HG03108 (cell line): ENCODE measurements around the gene ZNF200.
"Not testable (repeated sequence)": the region's sequence is repeated elsewhere in the genome, so short reads cannot be mapped to it uniquely, and the experiment has no call there.

Experiments used
- ATAC-seq: cut with Tn5 transposase; IDR thresholded peaks from one replicate; pipeline ENCODE4 v1.9.1; 2021; ENCODE audit warnings: moderate library complexity; ENCODE audit not compliant: unreplicated experiment

The ZNF200 gene, protein sequence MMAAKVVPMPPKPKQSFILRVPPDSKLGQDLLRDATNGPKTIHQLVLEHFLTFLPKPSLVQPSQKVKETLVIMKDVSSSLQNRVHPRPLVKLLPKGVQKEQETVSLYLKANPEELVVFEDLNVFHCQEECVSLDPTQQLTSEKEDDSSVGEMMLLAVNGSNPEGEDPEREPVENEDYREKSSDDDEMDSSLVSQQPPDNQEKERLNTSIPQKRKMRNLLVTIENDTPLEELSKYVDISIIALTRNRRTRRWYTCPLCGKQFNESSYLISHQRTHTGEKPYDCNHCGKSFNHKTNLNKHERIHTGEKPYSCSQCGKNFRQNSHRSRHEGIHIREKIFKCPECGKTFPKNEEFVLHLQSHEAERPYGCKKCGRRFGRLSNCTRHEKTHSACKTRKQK

DNA sequence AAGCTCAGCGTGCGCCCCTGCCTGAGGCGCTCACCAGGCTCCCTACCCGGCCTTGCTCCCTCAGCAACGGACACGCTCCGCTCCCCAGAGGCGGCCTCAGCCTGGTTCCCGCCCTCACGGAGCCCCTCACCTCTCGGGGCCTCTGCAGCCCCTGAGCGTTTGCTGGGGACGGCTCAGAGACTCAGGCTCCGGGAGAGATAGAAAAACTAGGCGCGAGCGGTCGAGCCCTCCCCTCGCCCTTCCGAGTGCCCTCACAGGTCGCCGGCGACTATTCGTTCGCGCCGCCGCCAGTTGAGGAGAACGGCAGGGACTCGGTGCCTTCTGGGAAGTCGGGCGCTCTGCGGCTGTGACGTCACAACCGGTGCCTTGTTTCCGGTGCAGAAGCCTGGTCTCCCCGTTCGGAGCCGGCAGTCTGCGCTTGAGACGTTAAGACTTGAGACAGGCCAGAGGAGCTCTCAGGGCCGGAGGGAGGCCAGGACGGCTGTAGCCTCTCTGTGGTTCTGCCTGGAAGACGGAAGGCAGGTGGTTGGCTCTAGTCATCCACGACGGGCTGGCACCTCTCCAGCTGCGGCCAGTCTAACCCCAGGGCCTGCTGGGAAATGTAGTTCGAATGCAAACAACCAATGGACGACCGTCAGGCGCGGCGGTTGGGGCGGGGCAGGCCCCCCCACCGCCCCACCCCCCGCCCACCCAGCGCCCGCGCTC lies at the start of gene ZNF200:
TSS of gene ZNF200 (minus strand) at position 302 of the 705 bp plus-strand sequence. CDS start 1,403 bp downstream, outside the sequence.
- peak; percentile 90 for ATAC-seq

DNA sequence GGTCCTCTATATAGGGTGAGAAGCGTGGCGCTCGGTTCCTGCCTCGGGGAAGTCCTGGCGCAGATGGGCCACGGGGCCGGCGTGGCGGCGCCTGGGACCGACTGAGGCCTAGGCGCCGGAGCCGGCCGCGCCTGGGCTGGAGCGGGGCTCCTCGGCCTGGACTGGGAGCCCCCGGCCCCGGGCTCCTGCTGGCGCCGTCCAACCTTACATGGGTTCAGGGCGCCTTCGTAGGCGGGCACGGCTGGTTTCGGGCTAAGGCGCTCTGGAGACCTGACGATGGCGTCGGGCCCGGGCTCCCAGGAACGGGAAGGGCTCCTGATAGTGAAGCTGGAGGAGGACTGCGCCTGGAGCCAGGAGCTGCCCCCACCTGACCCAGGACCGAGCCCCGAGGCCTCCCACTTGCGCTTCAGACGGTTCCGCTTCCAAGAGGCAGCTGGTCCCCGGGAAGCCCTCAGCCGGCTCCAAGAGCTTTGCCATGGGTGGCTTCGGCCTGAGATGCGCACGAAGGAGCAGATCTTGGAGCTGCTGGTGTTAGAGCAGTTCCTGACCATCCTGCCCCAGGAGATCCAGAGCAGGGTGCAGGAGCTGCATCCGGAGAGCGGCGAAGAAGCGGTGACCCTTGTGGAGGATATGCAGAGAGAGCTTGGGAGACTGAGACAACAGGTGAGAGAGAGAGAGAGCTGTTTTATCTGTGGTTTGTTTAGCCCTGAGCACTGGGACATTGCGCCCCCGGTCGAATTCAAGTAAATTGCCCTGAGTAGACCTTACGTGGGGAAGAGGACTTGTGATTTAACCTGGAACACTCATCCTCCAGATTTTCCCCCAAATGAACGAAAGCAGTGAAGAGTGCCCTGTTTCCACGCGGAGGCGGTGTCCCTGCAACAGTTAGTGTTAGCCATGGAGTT lies 48.8 kb upstream of the ZNF200 start:
- no peak for ATAC-seq

DNA sequence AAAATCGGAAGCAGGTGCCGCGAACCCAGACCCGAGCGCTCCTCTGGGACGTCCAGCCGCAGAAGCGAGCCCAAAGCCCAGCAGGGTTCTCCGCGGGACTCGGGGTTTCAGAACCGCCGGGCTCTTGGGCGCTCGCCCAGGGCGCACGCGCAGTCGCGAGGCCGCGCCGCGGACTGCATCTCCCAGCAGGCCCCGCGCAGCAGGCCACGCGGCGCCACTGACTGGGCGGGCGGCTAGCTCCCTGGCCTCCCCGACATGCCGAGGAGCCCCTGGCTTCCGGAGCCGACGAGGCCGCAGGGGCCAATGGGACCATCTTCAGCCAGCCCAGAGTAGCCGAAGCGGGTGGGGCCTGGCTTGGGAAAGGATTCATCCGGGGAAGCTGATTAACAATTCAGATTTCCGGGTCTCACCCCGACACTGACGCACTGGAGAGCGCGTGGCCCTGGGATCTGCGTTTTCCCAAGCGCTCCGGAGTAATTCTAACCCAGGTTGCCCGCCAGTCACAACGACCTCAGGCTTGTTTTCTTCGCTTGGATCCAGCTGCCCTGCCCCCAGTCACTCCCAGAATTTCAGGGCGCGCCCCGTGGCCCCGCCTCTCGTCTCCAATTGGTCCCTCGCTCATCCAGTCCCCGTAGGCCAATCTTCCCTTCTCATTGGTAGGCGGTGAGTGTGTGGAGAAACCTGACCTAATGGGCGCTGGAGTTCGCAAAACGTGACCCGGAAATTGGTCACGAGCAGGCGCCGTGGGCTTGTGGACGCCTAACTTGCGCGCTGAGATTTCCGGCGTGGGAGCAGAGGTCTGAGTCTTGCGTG lies 48.0 kb upstream of the ZNF200 start, which contains the start of gene ZNF263:
TSS of gene ZNF263 (plus strand) at position 762 of the 813 bp plus-strand sequence. CDS start 328 bp downstream, outside the sequence.
- ATAC-seq, result peak; percentile 76

DNA sequence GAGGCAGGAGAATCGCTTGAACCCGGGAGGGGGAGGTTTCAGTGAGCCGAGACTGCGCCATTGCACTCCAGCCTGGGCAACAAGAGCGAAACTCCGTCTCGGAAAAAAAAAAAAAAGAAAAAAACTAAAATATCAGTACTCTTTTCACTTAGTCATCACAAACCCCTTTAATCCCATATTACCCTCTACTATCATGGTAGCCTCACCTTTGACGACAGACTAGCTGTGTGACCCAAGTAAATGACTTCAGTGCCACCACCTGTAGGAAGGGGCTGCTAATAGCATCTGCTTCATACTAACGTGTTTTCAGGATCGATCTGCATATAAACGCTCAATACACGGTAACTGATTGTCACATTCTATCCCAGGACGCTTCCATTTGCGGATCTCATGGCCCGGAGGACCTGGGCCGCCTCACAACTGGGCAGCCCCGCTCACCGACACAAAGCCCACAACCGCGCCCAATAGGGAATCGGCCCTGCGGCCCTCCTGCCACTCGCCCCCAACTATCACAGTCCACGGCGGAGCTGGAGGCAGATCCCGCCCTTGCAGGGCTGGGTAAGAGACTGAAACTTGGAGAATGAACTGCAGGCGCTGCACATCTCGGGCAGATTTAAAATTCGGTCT lies 47.3 kb upstream of the ZNF200 start:
- peak; percentile 11 for ATAC-seq

DNA sequence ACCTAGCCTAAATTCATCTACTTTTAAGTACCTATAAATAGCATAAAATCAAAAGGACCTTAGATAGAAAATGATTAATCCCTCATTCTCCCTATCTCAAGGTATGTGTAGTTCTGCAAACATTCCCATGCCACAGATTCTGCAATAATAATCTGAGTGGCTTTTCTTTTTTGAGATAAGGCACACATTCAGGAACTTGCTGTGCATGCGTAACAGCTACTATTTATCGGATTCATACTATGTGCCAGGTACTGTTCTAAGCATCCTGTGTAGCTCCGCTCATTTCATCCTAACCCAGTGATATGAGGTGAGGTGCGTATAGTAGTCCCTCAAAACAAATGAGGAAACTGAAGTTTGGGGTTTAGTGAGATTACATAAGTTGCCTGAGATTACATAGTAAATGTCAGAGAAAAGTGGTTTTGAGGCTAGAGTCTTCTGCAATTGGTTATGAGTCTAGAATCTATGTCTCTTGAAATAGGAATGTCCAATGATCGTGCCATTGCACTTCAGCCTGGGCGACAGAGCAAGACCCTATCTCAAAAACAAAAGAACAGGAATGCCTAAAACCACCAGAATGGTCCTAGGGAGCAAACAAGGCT lies 46.4 kb upstream of the ZNF200 start:
- ATAC-seq, result no peak

DNA sequence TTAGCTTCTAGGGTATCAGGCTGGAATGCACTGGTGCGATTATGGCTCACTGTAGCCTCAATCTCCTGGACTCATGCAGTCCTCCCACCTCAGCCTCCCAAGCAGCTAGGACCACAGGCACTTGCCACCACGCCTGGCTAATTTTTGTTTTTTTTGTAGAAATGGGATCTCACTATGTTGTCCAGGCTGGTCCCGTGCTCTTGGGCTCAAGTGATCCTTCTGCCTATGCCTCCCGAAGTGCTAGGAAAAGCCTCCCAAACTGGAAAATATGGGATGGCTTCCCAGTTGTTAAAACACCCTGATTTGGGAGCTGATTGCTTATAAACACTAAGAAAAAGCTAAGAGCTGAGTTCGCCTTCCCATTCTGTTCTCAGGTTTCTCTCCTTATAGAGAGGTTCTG lies 41.7 kb upstream of the ZNF200 start:
- no peak for ATAC-seq

DNA sequence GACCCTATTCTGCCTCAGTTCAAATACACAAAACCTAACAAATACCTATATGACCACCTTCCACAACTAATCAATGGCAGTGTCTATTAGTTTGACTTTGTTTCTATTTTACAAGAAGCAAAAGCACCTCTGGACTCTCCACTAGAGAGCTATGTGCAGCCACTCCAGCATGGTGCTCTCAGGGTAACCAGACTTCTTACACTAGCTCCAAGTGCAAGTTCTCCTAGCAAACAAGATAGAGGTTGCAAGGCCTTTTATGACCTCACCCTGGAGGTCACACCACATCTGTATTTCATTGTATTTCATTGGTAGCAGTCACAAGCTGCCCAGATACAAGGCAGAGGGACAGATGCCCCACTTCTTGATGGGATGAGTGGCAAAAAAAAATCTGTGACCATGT lies 40.0 kb upstream of the ZNF200 start:
- no peak for ATAC-seq

DNA sequence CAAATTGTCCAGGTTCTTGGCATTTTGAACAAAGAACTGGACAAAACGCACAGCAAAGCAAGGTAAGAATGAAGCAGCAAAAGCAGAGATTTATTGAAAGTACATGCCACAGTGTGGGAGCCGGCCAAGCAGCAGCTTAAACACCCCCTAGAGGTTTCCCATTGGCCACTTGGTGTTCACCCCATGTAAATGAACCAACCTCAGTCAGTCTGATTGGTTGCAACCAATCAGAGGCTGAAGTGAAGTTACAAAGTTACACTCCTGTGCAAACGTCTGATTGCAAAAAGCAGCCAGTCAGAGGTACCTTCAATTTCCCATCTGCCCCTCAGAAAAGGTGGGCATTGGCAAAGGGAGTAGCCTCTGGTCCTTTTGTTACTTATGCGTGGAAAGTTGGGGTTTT lies 39.5 kb upstream of the ZNF200 start:
- ATAC-seq, result no peak

DNA sequence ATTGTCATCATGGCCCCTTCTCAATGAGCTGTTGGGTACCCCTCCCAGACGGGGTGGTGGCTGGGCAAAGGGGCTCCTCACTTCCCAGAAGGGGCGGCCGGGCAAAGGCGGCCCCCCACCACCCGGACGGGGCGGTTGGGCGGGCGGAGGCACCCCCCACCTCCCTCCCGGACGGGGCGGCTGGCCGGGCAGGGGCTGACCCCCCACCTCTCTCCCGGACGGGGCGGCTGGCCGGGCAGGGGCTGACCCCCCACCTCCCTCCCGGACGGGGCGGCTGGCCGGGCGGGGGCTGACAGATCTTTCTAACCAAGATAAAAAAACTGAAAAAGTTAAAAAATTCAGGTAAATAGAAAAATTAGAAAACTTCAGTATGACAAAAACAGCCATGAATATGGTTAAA lies 36.3 kb upstream of the ZNF200 start:
- not testable (repeated sequence) for ATAC-seq

DNA sequence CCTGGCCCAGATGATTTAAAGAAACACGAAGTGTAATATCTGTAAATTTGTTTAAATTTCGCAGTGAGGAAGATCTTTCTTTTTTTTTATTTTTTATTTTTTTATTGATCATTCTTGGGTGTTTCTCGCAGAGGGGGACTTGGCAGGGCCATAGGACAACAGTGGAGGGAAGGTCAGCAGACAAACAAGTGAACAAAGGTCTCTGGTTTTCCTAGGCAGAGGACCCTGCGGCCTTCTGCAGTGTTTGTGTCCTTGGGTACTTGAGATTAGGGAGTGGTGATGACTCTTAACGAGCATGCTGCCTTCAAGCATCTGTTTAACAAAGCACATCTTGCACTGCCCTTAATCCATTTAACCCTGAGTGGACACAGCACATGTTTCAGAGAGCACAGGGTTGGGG lies 35.8 kb upstream of the ZNF200 start:
- not testable (repeated sequence) for ATAC-seq

DNA sequence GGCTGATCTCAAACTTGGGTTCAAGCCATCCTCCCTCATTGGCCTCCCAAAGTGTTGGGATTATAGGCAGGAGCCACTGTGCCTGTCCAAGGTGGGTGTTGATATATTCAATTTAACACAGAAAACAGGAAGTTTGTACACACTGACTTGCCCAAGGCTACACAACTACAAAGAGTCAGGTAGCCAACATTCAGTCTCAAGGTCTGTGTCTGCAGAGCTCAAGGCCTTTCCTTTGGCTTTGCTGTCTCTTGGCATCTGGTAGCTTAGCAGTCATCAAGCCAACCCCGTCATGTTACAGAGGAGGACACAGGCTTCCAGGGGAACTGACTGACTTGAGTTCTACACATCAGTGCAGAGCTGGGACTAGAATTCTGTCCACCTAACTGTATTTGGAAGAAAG lies 33.3 kb upstream of the ZNF200 start:
- no peak for ATAC-seq

DNA sequence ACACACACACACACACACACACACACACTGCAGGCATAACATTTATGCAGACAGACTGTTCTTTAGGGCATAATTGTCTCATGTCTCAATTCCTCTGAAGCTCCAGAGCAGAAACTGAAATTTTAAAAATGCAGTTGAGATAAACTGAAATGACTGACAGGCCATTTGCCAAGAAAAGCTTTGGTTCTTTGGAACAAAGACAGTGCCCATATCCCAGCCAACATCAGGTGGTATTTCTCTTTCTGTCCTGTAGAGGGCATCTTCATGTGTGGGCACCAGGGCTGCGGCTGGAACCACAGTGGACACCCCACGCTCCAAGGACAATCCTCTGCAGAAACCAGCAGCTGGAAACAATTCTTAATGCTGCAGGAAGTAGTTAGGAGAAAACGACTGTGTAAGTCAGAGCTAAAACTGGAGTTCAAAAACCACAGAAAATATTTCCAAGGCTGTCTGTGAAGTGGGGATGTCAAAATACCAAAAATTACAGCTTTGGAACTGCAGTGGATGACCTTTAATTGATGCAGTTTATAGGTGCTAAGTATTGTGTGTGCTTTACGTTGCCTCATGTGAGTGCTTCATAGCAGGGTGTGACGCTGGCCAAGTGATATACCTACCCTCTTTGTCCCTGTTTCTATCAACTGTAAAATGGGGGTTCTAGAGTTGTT lies 32.0 kb upstream of the ZNF200 start:
- ATAC-seq, result no peak

DNA sequence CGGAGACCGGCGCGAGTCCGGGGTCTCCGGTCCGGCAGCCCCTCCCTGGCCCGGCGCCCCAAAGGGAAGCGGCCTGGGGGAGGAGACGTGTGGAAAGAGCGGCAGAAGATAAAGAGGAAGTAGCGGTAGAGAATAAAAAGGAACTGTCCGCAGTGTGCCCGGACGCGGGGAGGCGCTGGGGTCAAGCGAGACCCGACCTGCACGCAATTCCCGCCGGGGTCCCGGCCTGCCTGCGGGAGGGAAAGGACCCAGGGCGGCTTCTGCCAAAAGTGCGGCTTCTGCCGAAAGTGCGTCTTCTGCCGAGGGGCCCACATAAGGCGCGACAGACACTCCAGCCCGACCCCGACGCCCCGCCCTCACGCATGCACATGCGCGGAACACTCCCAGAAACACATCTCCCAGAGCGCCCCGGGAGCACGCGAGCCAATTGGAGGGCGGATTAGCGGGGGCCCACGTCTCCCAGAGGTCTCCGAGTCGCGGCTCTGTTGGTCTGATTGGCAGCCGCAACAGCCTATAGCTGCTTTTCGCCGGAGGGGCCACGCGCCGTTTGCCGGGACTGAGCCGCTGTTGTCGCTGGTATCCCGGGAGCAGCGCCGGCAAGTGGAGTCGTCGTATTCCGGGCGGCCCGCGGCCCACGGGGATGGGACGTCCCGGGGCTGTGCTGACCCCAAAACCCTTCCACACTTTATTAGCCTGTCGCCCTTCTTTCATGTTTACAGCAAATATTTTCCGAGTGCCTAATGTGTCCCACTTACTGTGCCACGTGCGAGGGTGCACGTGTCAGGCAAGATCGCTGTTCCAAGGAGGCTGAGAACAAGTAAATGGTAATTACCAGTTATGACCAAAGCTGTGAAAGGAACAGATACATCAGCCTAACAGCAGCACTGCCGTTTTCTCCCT lies 29.4 kb upstream of the ZNF200 start:
- peak; percentile 86 for ATAC-seq

DNA sequence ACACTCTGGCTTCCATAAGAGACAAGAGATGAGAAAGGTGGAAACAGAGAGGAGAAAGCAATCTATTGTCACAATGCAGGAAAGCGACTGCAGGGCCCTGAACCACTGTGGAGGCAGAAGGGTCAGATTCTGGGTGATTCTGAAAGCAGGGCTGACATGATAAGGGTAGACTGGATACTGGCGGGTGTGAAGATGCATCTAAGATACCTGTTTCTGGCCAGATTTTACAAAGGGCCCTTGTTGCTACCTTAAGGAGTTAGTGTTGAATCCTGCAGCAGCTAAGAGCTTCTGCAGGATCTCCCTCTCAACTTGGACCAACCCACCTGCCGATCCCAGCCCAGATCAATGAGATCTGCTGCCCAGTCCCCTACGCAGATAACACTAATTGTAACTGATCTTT lies 27.6 kb upstream of the ZNF200 start:
- ATAC-seq, result no peak

DNA sequence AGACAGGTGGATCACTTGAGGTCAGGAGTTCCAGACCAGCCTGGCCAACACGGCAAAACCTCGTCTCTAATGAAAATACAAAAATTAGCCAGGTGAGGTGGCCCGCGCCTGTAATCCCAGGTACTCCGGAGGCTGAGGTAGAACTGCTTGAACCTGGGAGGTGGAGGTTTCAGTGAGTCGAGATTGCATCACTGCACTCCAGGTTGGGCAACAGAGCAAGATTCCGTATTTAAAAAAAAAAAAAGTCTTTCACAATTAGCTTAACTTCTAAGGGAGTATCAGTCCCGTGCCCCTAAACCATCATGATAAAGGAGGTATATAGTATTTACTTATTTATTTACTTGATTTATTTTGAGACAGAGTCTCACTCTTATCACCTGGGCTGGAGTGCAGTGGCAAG lies 24.9 kb upstream of the ZNF200 start:
- no peak for ATAC-seq

DNA sequence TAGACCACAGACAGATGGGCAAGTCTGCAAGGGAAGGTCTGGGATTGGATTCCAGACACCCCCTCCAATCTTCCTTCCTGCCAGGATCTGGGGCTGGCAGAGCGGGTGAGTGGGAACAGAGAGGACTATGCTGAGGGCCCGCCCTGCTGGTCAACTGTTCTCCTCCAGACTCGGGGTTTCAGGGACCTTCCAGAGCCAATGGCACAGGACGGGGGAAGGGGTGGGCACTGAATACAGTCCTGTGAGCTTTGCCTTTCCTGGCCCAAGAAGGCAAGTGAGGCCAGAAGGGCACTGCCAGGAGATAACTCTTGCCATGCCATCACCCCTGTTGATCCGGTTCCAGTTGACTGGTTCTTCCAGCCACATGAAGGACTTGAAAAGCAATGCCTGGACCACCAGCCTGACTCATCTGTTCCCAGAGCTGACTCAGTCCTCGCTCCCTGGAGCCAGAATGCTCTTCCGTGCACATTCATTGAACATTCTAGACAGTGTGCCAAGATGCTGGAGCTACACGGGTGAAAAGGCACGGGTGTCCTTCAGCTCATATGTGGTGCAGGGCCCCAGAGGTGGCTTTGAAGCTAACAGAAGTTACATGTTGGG lies 22.0 kb upstream of the ZNF200 start:
- ATAC-seq, result no peak

DNA sequence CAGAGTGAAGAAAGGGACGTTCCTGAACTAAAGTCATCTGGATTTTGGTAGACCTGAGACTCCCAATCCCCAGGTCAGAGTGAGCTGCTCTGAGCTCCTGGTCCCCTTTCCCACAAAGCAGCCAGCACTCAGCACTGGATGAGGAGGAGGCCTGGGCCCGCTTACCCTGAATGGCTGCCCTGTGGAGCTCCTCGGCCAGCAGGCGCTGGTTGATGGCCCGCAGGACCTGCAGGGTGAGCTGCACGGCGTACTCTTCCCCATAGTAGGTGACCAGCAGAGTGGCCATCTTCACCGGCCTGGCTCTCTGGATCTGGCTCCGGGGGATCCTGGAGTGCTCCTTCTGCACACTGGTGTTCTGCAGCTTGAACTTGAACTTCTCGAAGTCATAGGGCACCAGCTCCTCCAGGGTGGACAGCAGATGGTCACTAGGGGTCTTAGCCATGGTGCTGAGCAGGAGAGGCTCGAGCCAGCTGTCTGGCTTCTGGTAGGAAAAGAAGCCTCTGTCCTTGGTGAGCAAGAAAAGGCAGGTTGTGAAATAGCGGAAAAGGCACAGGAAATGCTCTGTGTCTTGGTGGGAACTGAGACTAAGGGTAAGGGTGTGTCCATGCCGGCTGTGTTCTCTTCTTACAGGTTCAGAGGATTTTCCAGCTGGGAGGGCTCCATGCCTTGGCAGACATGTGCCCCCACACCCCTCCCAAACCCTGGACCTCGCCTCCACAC lies 21.3 kb upstream of the ZNF200 start, which contains the start of gene MEFV:
TSS of gene MEFV (minus strand) at position 488 of the 720 bp plus-strand sequence. CDS start at position 442, 46 bp downstream.
- no peak for ATAC-seq
